ENCODE data around the gene PARP6. TPM values are rescaled to one million over a fixed set of nuclear protein-coding genes. Genes with fewer than 3 reads are reported as not detected.

Gene PARP6
- total and polyA plus RNA-seq, 7 donors: 46.1 to 83.2 (median 63.0) TPM

DNA sequence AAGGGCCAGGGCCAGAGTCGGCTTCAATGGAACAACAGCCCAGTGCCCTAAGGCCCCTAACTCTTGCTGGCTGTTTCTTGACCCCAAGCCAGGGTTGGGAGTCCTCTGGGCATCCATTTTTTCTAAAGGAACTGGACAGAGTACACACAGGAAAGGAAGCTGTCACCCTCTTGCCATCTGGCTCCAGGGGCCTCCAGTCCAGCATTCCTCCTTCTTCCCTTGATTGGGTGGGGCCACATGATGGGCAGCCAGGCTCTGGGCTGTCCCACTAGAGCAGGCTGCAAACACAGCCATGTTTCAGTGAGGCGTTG, 73.2 kb downstream of the PARP6 start:
- peaks cover 13 to 54% of the 10 kb centered on the region in 2 donors for H3K36me3 ChIP-seq (ENCODE audit: insufficient read depth in 1 of 2, low read depth in 1 of 2)
- TF ChIP-seq, protein P1, sequence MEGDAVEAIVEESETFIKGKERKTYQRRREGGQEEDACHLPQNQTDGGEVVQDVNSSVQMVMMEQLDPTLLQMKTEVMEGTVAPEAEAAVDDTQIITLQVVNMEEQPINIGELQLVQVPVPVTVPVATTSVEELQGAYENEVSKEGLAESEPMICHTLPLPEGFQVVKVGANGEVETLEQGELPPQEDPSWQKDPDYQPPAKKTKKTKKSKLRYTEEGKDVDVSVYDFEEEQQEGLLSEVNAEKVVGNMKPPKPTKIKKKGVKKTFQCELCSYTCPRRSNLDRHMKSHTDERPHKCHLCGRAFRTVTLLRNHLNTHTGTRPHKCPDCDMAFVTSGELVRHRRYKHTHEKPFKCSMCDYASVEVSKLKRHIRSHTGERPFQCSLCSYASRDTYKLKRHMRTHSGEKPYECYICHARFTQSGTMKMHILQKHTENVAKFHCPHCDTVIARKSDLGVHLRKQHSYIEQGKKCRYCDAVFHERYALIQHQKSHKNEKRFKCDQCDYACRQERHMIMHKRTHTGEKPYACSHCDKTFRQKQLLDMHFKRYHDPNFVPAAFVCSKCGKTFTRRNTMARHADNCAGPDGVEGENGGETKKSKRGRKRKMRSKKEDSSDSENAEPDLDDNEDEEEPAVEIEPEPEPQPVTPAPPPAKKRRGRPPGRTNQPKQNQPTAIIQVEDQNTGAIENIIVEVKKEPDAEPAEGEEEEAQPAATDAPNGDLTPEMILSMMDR (IDR thresholded peaks at IDR 0.05): no peak
- WGBS, 3 donors: 73 to 75% (median 74%) methylated on average over 2 of the region's 2 CpGs
- peaks cover 43% of the 10 kb centered on the region for H3K4me1 ChIP-seq
- H3K27ac ChIP-seq: no peak overlapping the region
- no peak for DNase-seq
- intact Hi-C loops (cut with DNase I): loop anchor here (2.0 to 5.0 kb wide), 3 partner anchors 33 to 88 kb away; partner anchors contain the start of gene PKM (in 1 of the 2)
- ATAC-seq: no peak
- H3K4me3 ChIP-seq: no peak overlapping the region
- H3K9me3 ChIP-seq: no peaks in the 10 kb centered on the region
- H3K27me3 ChIP-seq (ENCODE audit: insufficient read depth in 3 of 3, low read length in 2 of 3): no peaks in the 10 kb centered on the region

DNA sequence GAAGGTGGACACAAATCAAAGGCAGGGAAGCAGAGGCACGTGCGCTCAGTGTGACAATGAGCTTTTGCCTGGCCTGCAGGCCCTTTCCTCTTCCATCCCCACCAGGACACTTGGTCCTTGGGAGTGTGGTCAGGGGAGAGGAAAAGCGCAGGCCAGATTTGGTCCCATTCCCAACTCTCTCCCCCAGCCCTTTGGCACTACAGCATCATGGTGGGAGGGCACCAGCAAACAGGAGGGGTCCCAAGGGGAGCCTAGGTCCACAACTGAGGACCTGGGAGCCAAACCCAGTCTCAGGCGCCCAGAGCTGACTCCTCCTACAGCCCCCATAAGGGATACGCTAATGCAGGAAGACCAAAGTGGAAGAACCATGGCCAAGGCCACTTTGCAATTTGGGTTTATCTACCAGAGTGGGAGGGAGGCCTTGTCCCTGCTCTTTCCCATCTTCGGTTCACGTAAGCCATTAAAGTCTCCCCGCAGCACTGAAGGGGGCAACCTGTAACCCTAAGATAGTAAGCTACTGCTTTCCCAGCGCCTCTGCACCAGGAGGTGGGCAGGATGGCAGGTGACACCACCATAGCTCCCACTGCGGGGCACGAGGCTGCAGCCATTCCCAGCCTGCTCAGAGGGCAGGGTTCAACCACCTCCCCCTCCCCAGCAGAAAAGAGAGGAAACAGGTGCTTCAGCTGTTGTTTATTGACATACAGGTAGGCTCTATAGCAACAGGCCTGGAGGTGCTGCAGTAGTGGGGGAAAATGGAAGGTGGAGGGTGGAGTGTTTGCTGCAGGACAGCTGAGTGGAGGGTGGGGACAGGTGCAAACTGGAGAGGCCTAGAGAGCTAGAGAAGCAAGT, 73.8 kb downstream of the PARP6 start:
- H3K27me3 ChIP-seq (ENCODE audit: insufficient read depth in 3 of 3, low read length in 2 of 3): no peaks in the 10 kb centered on the region
- H3K4me3 ChIP-seq: no peak overlapping the region
- H3K27ac ChIP-seq: no peak overlapping the region
- peaks cover 13 to 49% of the 10 kb centered on the region in 2 donors for H3K36me3 ChIP-seq (ENCODE audit: insufficient read depth in 1 of 2, low read depth in 1 of 2)
- 61 to 75% (median 67%) methylated on average over 11 of the region's 11 CpGs for WGBS, 3 donors
- no peaks in the 10 kb centered on the region for H3K9me3 ChIP-seq
- TF ChIP-seq, protein P1 (IDR thresholded peaks at IDR 0.05): no peak
- DNase-seq (no peak), ATAC-seq (no peak)
- intact Hi-C loops (cut with DNase I): loop anchor here (2.0 to 5.0 kb wide), 3 partner anchors 34 to 88 kb away; partner anchors contain the start of gene PKM (in 1 of the 2)
- peaks cover 37% of the 10 kb centered on the region for H3K4me1 ChIP-seq

DNA sequence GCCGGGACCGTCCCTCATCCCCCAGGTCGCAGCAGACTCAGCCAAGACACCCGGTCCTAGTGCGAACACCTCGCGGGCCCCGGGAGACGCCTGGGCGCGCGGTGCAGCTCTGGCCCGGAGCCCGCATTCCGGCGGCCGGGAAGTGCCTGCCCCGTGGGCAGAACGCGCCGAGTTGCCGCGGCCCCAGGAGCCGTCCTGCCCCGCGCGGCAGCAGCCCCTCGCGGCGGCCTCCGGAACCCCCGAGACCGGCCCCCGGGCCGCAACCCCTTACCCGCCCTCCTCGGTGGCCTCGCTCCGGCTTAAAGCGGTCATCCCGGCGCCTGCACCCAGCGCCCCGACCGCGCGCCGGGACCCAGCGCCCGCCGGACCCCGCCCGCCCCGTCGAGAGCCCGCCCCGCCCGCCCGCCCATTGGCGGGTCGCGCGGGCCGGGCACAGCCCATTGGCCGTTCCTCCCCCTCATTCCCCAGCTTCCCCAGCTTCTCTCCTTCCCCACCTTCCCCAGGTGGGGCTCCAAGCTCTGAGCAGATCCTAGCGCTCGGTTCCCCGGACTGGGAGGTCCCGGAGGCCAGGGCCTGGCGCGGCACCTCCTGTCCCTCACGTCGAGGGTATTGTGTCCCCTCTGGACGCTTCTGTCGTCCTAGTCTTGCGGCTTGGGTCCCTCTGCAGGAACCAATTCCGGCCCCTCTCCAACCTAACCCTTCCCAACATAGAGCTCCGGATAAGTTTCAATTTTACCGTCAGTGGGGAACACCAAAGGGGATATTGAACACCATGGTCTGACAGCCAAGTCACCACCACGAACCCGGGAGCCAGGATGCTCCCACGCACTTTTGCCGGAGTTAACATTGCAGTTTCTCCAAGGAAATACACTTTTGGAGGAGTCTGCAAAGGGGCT, 74.6 kb downstream of the PARP6 start, which contains the start of gene GRAMD2A:
Gene GRAMD2A (minus strand): TSS at position 328 of the 896 bp plus-strand sequence.
- peak in 3 of 4 donors; percentile 12 to 21 (median 18) for ATAC-seq
- Histone ChIP-seq H3K27ac (no peak within 1 kb of the TSS), H3K36me3 (ENCODE audit: insufficient read depth in 1 of 2, low read depth in 1 of 2) (peaks cover 11 to 40% of the 10 kb centered on the region in 2 donors), H3K4me3 (peak within 1 kb of the TSS; percentile 62), H3K4me1 (peaks cover 28% of the 10 kb centered on the region), H3K27me3 (ENCODE audit: insufficient read depth in 3 of 3, low read length in 2 of 3) (no peaks in the 10 kb centered on the region), H3K9me3 (no peaks in the 10 kb centered on the region)
- intact Hi-C loops (cut with DNase I): loop anchor here (2.0 to 5.0 kb wide), 3 partner anchors 35 to 89 kb away; partner anchors contain the start of gene PKM (in 1 of the 2)
- DNase-seq: peak in 1 of 2 donors; percentile 34
- TF ChIP-seq, protein P1 (IDR thresholded peaks at IDR 0.05): no peak
- WGBS, 3 donors: 7 to 23% (median 19%) methylated on average over 33 to 82 of the region's 83 CpGs

DNA sequence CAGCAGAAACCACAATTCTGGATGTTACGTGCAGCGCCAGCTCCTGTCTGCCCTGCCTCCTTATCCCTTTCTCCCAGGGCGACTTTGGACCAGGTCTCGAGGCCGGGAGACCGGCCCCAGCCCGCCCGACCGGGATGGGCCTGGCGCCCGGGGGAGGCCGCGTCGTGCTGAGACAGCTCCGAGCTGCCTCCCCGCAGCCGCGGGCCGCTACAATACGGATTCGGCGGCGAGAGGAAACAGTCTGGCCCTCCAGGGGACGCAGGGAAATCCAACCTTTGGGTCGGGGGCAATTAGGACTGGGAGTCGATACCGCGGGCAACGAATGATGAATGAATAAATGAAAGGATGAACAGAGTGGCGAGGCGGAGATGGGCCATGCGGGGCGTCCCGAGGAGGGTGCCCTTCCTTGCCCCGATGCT, 75.3 kb downstream of the PARP6 start:
- H3K27me3 ChIP-seq (ENCODE audit: insufficient read depth in 3 of 3, low read length in 2 of 3): no peaks in the 10 kb centered on the region
- TF ChIP-seq, protein P1 (IDR thresholded peaks at IDR 0.05): no peak
- H3K27ac ChIP-seq: no peak overlapping the region
- H3K9me3 ChIP-seq: no peaks in the 10 kb centered on the region
- peaks cover 21% of the 10 kb centered on the region for H3K4me1 ChIP-seq
- H3K4me3 ChIP-seq: peak overlapping the region; percentile 62
- 12 to 18% (median 16%) methylated on average over 33 to 35 of the region's 35 CpGs for WGBS, 3 donors
- intact Hi-C loops (cut with DNase I): loop anchor here in 1 of 2 donors (5.0 kb wide), 1 partner anchor 35 kb away; the partner anchor contains the start of gene PKM
- no peak for DNase-seq
- H3K36me3 ChIP-seq (ENCODE audit: insufficient read depth in 1 of 2, low read depth in 1 of 2): peaks cover 10 to 33% of the 10 kb centered on the region in 2 donors
- no peak for ATAC-seq
